ENCODE results near the gene TMEM203.

The TMEM203 gene

GRCh38 chr9:137200311-137201204, 4.9 kb downstream of the TMEM203 start, which contains the start of gene TPRN:
Gene TPRN (minus strand): TSS chr9:137200741. CDS start chr9:137200711, 30 bp downstream.
- H3K4me3 Mint-ChIP-seq, result peak within 1 kb of the TSS; percentile 78
- H3K4me1 Mint-ChIP-seq, result peaks cover 31% of the 10 kb centered on the region
- H3K27ac Mint-ChIP-seq, result peak within 1 kb of the TSS; percentile 62
- H3K27me3 Mint-ChIP-seq, result no peaks in the 10 kb centered on the region
- no peaks in the 10 kb centered on the region for H3K9me3 Mint-ChIP-seq
- ATAC-seq, result peak; percentile 98
- DNase-seq, result peak; percentile 98
- no peaks in the 10 kb centered on the region for H3K36me3 Mint-ChIP-seq (ENCODE audit: low read depth)

GRCh38 chr9:137199411-137200121, 5.9 kb downstream of the TMEM203 start:
- Mint-ChIP-seq H3K27me3 (no peaks in the 10 kb centered on the region), H3K9me3 (no peaks in the 10 kb centered on the region), H3K4me3 (peak overlapping the region; percentile 73), H3K27ac (no peak overlapping the region), H3K36me3 (ENCODE audit: low read depth) (no peaks in the 10 kb centered on the region), H3K4me1 (peaks cover 30% of the 10 kb centered on the region)
- ATAC-seq (no peak), DNase-seq (no peak)

GRCh38 chr9:137198902-137199283, 6.6 kb downstream of the TMEM203 start:
- Mint-ChIP-seq H3K4me1 (peaks cover 23% of the 10 kb centered on the region), H3K27me3 (no peaks in the 10 kb centered on the region)

GRCh38 chr9:137198051-137198901, 7.2 kb downstream of the TMEM203 start:
- Mint-ChIP-seq H3K27ac (no peak overlapping the region), H3K4me3 (no peak overlapping the region)

More at GRCh38 chr9:137198902-137199283, 6.6 kb downstream of the TMEM203 start:
- DNase-seq, result no peak
- no peak for ATAC-seq
- Mint-ChIP-seq H3K36me3 (ENCODE audit: low read depth) (no peaks in the 10 kb centered on the region), H3K4me3 (no peak overlapping the region), H3K27ac (no peak overlapping the region), H3K9me3 (no peaks in the 10 kb centered on the region)

GRCh38 chr9:137195525-137196220, 9.8 kb downstream of the TMEM203 start:
- H3K4me1 Mint-ChIP-seq, result peaks cover 6% of the 10 kb centered on the region
- no peaks in the 10 kb centered on the region for H3K27me3 Mint-ChIP-seq
- H3K36me3 Mint-ChIP-seq (ENCODE audit: low read depth), result peaks cover 3% of the 10 kb centered on the region
- H3K27ac Mint-ChIP-seq, result no peak overlapping the region
- no peak overlapping the region for H3K4me3 Mint-ChIP-seq
- ATAC-seq (no peak), DNase-seq (no peak)
- H3K9me3 Mint-ChIP-seq, result no peaks in the 10 kb centered on the region

More at GRCh38 chr9:137198051-137198901, 7.2 kb downstream of the TMEM203 start:
- ATAC-seq (no peak), DNase-seq (no peak)
- Mint-ChIP-seq H3K27me3 (no peaks in the 10 kb centered on the region), H3K4me1 (peaks cover 17% of the 10 kb centered on the region), H3K9me3 (no peaks in the 10 kb centered on the region), H3K36me3 (ENCODE audit: low read depth) (no peaks in the 10 kb centered on the region)

- Mint-ChIP-seq H3K4me3 (no peak overlapping the region), H3K4me1 (peaks cover 11% of the 10 kb centered on the region), H3K36me3 (ENCODE audit: low read depth) (peaks cover 5% of the 10 kb centered on the region), H3K27me3 (no peaks in the 10 kb centered on the region), H3K9me3 (no peaks in the 10 kb centered on the region), H3K27ac (no peak overlapping the region)
- ATAC-seq (no peak), DNase-seq (no peak)
These were observed 10.5 kb downstream of the TMEM203 start for GRCh38 chr9:137194909-137195308.

- Mint-ChIP-seq H3K4me1 (peaks cover 14% of the 10 kb centered on the region), H3K9me3 (no peaks in the 10 kb centered on the region), H3K36me3 (ENCODE audit: low read depth) (peaks cover 5% of the 10 kb centered on the region), H3K27me3 (no peaks in the 10 kb centered on the region), H3K4me3 (no peak overlapping the region), H3K27ac (no peak overlapping the region)
- no peak for ATAC-seq
- DNase-seq, result no peak
These were observed 11.1 kb downstream of the TMEM203 start for GRCh38 chr9:137194388-137194787.

GRCh38 chr9:137193771-137194170, 11.7 kb downstream of the TMEM203 start:
- ATAC-seq, result no peak
- Mint-ChIP-seq H3K4me3 (no peak overlapping the region), H3K27me3 (no peaks in the 10 kb centered on the region)

GRCh38 chr9:137192859-137193258, 12.6 kb downstream of the TMEM203 start:
- H3K4me3 Mint-ChIP-seq, result no peak overlapping the region
- H3K27ac Mint-ChIP-seq, result no peak overlapping the region
- DNase-seq (no peak), ATAC-seq (no peak)
- H3K27me3 Mint-ChIP-seq, result no peaks in the 10 kb centered on the region
- peaks cover 21% of the 10 kb centered on the region for H3K4me1 Mint-ChIP-seq
- H3K36me3 Mint-ChIP-seq (ENCODE audit: low read depth), result peaks cover 7% of the 10 kb centered on the region
- H3K9me3 Mint-ChIP-seq, result no peaks in the 10 kb centered on the region

More at GRCh38 chr9:137193771-137194170, 11.7 kb downstream of the TMEM203 start:
- Mint-ChIP-seq H3K4me1 (peaks cover 19% of the 10 kb centered on the region), H3K36me3 (ENCODE audit: low read depth) (peaks cover 7% of the 10 kb centered on the region), H3K27ac (no peak overlapping the region), H3K9me3 (no peaks in the 10 kb centered on the region)
- no peak for DNase-seq

GRCh38 chr9:137192448-137192780, 13.0 kb downstream of the TMEM203 start:
- no peak for ATAC-seq
- H3K36me3 Mint-ChIP-seq (ENCODE audit: low read depth), result peaks cover 7% of the 10 kb centered on the region
- no peak for DNase-seq
- no peaks in the 10 kb centered on the region for H3K27me3 Mint-ChIP-seq
- no peaks in the 10 kb centered on the region for H3K9me3 Mint-ChIP-seq
- no peak overlapping the region for H3K4me3 Mint-ChIP-seq
- H3K27ac Mint-ChIP-seq, result no peak overlapping the region
- H3K4me1 Mint-ChIP-seq, result peaks cover 25% of the 10 kb centered on the region

GRCh38 chr9:137191691-137192447, 13.6 kb downstream of the TMEM203 start:
- H3K4me3 Mint-ChIP-seq, result no peak overlapping the region
- H3K27ac Mint-ChIP-seq, result no peak overlapping the region
- H3K36me3 Mint-ChIP-seq (ENCODE audit: low read depth), result peaks cover 7% of the 10 kb centered on the region
- H3K4me1 Mint-ChIP-seq, result peaks cover 30% of the 10 kb centered on the region
- no peaks in the 10 kb centered on the region for H3K9me3 Mint-ChIP-seq
- no peaks in the 10 kb centered on the region for H3K27me3 Mint-ChIP-seq
- ATAC-seq, result no peak
- no peak for DNase-seq

- no peaks in the 10 kb centered on the region for H3K27me3 Mint-ChIP-seq
- H3K27ac Mint-ChIP-seq, result no peak overlapping the region
- H3K9me3 Mint-ChIP-seq, result no peaks in the 10 kb centered on the region
- peaks cover 36% of the 10 kb centered on the region for H3K4me1 Mint-ChIP-seq
- no peak for ATAC-seq
- peaks cover 7% of the 10 kb centered on the region for H3K36me3 Mint-ChIP-seq (ENCODE audit: low read depth)
- DNase-seq, result no peak
- no peak overlapping the region for H3K4me3 Mint-ChIP-seq
These were observed 14.2 kb downstream of the TMEM203 start for GRCh38 chr9:137191245-137191644.

GRCh38 chr9:137190315-137190856, 15.1 kb downstream of the TMEM203 start:
- DNase-seq (no peak), ATAC-seq (no peak)
- Mint-ChIP-seq H3K9me3 (no peaks in the 10 kb centered on the region), H3K27me3 (no peaks in the 10 kb centered on the region), H3K4me1 (peaks cover 38% of the 10 kb centered on the region), H3K27ac (no peak overlapping the region), H3K4me3 (peak overlapping the region; percentile 92), H3K36me3 (ENCODE audit: low read depth) (peaks cover 7% of the 10 kb centered on the region)
